C4-2B (cell line): ENCODE data around the gene NR1I3.

Experiments
- CTCF ChIP-seq: fragments of 450-650 bp; conservative IDR thresholded peaks from 2 replicates; pipeline ENCODE4 v1.5.1; 2017; ENCODE audit warnings: mild to moderate bottlenecking
- ZFX ChIP-seq: fragments of 450-650 bp; IDR thresholded peaks from 2 replicates; pipeline ENCODE4 v1.6.1; 2017

GRCh38 chr1:161222175-161223019 is 15.6 kb downstream of the NR1I3 start:
- TF ChIP-seq CTCF, result no peak
- TF ChIP-seq ZFX, result no peak
